Hepatocyte (in vitro differentiated cells): ENCODE results near the gene CELSR1.

Experiments used
- CTCF ChIP-seq: fragments of 200-600 bp; sonication (generic); IDR thresholded peaks from 2 replicates; pipeline ENCODE4 v1.5.1; 2016; ENCODE audit warnings: antibody characterized with exemption, mild to moderate bottlenecking; ENCODE audit not compliant: poor library complexity
- EZH2 ChIP-seq: fragments of 200-600 bp; sonication (generic); IDR thresholded peaks from 2 replicates; pipeline ENCODE4 v1.6.1; 2016; ENCODE audit warnings: antibody characterized with exemption, mild to moderate bottlenecking, borderline replicate concordance

DNA sequence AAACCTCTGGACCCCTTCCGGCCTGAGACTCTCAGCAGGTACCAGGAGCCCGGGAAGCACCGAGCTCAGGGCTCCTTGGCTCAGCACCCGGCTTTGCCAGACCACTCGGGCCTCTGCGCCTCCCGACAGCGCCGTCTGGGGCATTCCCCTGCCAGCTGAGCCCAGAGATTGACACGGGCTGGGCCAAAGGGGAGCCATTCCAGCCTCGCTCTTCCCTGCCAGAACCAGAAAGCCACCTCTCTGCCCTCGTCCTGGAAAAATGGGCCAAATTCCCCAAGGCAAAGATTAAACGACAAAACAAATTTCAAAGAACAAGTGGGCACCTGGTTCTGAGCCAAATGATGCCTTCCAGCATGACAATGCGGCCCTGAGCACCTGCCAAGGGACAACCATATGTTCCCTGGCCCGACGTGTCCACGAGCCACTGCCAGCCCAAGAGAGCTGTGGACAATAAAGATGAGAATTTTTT is 59.3 kb downstream of the CELSR1 start:
- TF ChIP-seq EZH2 (no peak), CTCF (no peak)
